ENCODE data around the gene MGLL. TPM values are rescaled to one million over a fixed set of nuclear protein-coding genes. Genes with fewer than 3 reads are reported as not detected.

The MGLL gene
- total RNA-seq, 1 experiment from 2014 or later, result 6.8 TPM

DNA sequence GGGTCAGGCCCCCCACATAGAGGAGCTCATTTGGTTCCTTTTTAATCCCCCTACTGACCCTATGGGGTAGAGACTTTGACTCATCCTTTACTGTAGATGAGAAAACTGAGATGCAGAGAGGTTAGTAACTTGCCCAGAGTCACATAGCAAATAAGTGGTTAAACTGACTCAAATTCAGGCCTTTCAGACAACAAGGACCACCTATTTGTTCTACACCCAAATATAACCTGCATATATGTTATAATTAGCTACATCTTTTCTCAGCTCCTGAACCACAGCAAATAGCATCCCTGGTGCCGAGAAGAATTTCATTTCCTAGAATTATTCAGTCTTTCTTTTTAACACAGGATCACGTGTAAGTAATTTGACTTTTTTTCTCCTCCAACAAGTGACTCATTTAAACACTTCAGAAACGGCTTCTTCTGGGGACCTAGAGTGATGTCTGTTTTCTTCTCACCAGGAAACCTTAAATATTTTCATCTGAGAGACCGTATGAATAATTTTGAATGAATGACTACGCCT lies 57.4 kb downstream of the MGLL start:
- intact Hi-C loops (cut with micrococcal nuclease), result no loop called here
- no TSS peak for BruUV-seq (replicated peaks)
- RAD21 ChIA-PET (ENCODE audit: low non-redundant PET in 1 of 2, low total read pairs in 2 of 2, uncharacterized antibody in 2 of 2, unreplicated experiment in 2 of 2), result no interaction called here
- Histone ChIP-seq H3K79me2 (ENCODE audit: insufficient read depth, low read length) (no peaks in the 10 kb centered on the region), H3K9ac (ENCODE audit: low read length) (no peak overlapping the region), H3K27me3 (ENCODE audit: insufficient read depth, low read length) (no peaks in the 10 kb centered on the region), H4K20me1 (ENCODE audit: insufficient read depth) (no peaks in the 10 kb centered on the region), H3K9me2 (ENCODE audit: insufficient read depth) (no peaks in the 10 kb centered on the region), H3K36me3 (ENCODE audit: control insufficient read depth in 1 of 2, insufficient read depth in 2 of 2, low read length in 2 of 2) (no peaks in the 10 kb centered on the region), H3K27ac (ENCODE audit: low read depth, low read length) (no peak overlapping the region), H3K4me2 (ENCODE audit: low read length) (no peak overlapping the region), H3K4me3 (replicated peaks in 1 of 2; ENCODE audit: low read depth in 1 of 2, low read length in 2 of 2) (no peak overlapping the region), H3K9me3 (ENCODE audit: control insufficient read depth in 1 of 2, insufficient read depth in 1 of 2, low read depth in 1 of 2, low read length in 2 of 2) (no peaks in the 10 kb centered on the region), H2AFZ (ENCODE audit: low read depth, low read length, poor library complexity, severe bottlenecking) (no peak overlapping the region), H3K4me1 (ENCODE audit: control insufficient read depth in 1 of 2, insufficient read depth in 2 of 2, low read length in 2 of 2) (peaks cover 14 to 39% of the 10 kb centered on the region in 2 experiments)
- POLR2A ChIA-PET, result no interaction called here
- TF ChIP-seq EZH2 (IDR thresholded peaks at IDR 0.05), result no peak
- no peak for TF ChIP-seq SP1 (IDR thresholded peaks at IDR 0.05; ENCODE audit: low read depth)
- CTCF ChIA-PET, result no interaction called here
- ATAC-seq, result no peak
- no peak for DNase-seq (ENCODE audit: low read depth, low spot score)

- no peaks in the 10 kb centered on the region for H3K36me3 ChIP-seq (ENCODE audit: control insufficient read depth in 1 of 2, insufficient read depth in 2 of 2, low read length in 2 of 2)
- H3K4me3 ChIP-seq (replicated peaks in 1 of 2; ENCODE audit: low read depth in 1 of 2, low read length in 2 of 2), result no peak overlapping the region
- no peak for ATAC-seq
- H2AFZ ChIP-seq (ENCODE audit: low read depth, low read length, poor library complexity, severe bottlenecking), result no peak overlapping the region
- H3K9me3 ChIP-seq (ENCODE audit: control insufficient read depth in 1 of 2, insufficient read depth in 1 of 2, low read depth in 1 of 2, low read length in 2 of 2), result no peaks in the 10 kb centered on the region
- no peak overlapping the region for H3K4me2 ChIP-seq (ENCODE audit: low read length)
- no peaks in the 10 kb centered on the region for H3K9me2 ChIP-seq (ENCODE audit: insufficient read depth)
- no peaks in the 10 kb centered on the region for H3K27me3 ChIP-seq (ENCODE audit: insufficient read depth, low read length)
- H3K4me1 ChIP-seq (ENCODE audit: control insufficient read depth in 1 of 2, insufficient read depth in 2 of 2, low read length in 2 of 2), result peaks cover 14 to 33% of the 10 kb centered on the region in 2 experiments
- no peak overlapping the region for H3K9ac ChIP-seq (ENCODE audit: low read length)
- POLR2A ChIA-PET, result no interaction called here
- no peak overlapping the region for H3K27ac ChIP-seq (ENCODE audit: low read depth, low read length)
- no peak for DNase-seq (ENCODE audit: low read depth, low spot score)
- RAD21 ChIA-PET (ENCODE audit: low non-redundant PET in 1 of 2, low total read pairs in 2 of 2, uncharacterized antibody in 2 of 2, unreplicated experiment in 2 of 2), result no interaction called here
- intact Hi-C loops (cut with micrococcal nuclease), result no loop called here
- TF ChIP-seq SIN3A (IDR thresholded peaks at IDR 0.05; ENCODE audit: low read depth) (no peak), EZH2phosphoT487 (IDR thresholded peaks at IDR 0.05; ENCODE audit: borderline replicate concordance) (no peak), FOSL1 (IDR thresholded peaks at IDR 0.05; ENCODE audit: low read depth) (no peak), JUND (IDR thresholded peaks at IDR 0.05) (no peak), SP1 (IDR thresholded peaks at IDR 0.05; ENCODE audit: low read depth) (no peak), ZFX (IDR thresholded peaks at IDR 0.05) (no peak), EZH2 (IDR thresholded peaks at IDR 0.05) (no peak), YY1 (IDR thresholded peaks at IDR 0.05; ENCODE audit: extremely low read depth, insufficient replicate concordance, low read depth, low read length) (no peak), SRF (IDR thresholded peaks at IDR 0.05; ENCODE audit: low read depth) (no peak), POLR2AphosphoS5 (IDR thresholded peaks at IDR 0.05; ENCODE audit: low read depth, low read length) (no peak), CEBPB (IDR thresholded peaks at IDR 0.05; ENCODE audit: low read depth) (no peak), REST (IDR thresholded peaks at IDR 0.05; ENCODE audit: low read depth) (no peak)
- TF ChIP-seq, protein P1, sequence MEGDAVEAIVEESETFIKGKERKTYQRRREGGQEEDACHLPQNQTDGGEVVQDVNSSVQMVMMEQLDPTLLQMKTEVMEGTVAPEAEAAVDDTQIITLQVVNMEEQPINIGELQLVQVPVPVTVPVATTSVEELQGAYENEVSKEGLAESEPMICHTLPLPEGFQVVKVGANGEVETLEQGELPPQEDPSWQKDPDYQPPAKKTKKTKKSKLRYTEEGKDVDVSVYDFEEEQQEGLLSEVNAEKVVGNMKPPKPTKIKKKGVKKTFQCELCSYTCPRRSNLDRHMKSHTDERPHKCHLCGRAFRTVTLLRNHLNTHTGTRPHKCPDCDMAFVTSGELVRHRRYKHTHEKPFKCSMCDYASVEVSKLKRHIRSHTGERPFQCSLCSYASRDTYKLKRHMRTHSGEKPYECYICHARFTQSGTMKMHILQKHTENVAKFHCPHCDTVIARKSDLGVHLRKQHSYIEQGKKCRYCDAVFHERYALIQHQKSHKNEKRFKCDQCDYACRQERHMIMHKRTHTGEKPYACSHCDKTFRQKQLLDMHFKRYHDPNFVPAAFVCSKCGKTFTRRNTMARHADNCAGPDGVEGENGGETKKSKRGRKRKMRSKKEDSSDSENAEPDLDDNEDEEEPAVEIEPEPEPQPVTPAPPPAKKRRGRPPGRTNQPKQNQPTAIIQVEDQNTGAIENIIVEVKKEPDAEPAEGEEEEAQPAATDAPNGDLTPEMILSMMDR (IDR thresholded peaks at IDR 0.05 in 2 of 3, conservative IDR thresholded peaks at IDR 0.05 in 1 of 3; ENCODE audit: borderline replicate concordance in 1 of 3, insufficient read depth in 1 of 3, low read depth in 2 of 3, low read length in 2 of 3), result no peak
- BruUV-seq (replicated peaks), result no TSS peak
- H3K79me2 ChIP-seq (ENCODE audit: insufficient read depth, low read length), result no peaks in the 10 kb centered on the region
- CTCF ChIA-PET, result no interaction called here
- H4K20me1 ChIP-seq (ENCODE audit: insufficient read depth), result no peaks in the 10 kb centered on the region
These were observed 58.0 kb downstream of the MGLL start for GRCh38 chr3:127764301-127764700.
